Measurements from ENCODE around the gene CCN5. TPM values are rescaled to one million over a fixed set of nuclear protein-coding genes. Genes with fewer than 3 reads are reported as not detected.

Gene CCN5
- total RNA-seq, 1 donor from 2014 or later = 112 TPM

DNA sequence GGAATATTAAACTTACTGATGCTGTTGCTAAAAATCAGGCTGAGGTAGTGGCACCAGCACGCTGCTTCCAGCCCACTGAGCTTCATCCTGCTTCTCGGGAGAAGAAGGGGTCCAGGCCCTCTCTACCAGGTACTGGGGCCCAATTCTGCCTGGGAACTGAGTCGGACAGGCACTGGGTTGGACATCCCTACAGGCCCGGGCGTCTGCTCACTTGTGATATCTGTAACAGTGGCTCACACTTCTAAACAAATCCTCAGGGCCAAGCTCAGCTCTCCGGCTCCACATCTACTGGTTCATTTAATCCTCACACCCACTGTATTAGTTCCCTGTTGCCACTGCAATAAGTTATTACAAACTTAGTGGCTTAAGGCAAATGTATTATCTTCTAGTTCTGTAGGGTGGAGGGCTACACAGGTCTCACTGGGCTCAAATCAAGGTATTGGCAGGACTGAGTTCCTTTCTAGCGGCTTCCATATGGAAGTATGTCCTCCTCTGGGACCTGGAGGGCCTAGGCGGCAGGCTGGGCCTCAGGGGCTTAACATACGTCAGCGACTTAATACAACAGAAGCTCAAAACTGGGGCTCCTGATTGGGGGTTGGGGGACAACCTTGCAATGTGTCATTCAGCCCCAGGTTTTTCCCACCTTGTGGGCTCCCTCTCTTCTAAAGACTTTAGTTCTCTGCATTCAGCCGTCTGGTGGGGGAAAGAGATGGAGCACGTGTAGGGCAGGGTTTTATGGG, 28.9 kb downstream of the CCN5 start:
- Histone ChIP-seq H3K9me3 (no peaks in the 10 kb centered on the region), H3K36me3 (no peaks in the 10 kb centered on the region), H3K4me3 (no peak overlapping the region), H3K27me3 (peaks cover 9% of the 10 kb centered on the region), H3K4me1 (peaks cover 20% of the 10 kb centered on the region), H3K27ac (no peak overlapping the region)
- TF ChIP-seq CTCF (IDR thresholded peaks at IDR 0.05) = no peak
- no peak for DNase-seq
- intact Hi-C loops (cut with DNase I) = no loop called here
- ATAC-seq = no peak

DNA sequence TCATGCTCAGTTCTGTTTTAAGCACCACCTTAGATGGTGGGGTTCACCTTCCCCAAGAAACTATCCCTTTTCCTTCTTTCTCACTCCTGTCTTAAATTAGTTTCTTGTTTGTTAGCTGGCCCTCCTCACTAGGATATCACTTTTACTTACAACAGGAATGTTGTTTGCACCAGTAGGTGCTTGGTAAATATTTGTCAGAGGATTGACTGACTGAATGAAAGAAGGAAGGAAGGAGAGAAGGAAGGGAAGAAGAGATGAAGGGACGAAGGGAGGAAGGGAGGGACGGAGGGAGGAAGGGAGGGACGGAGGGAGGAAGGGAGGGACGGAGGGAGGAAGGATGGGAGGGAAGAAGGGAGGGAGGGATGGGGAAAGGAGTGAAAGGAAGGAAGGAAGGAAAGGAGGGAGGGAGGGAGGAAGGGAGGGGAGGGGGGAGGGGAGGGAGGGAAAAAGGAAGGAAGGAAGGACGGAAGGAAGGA, 30.0 kb downstream of the CCN5 start:
- H3K4me3 ChIP-seq = peak overlapping the region; percentile 60
- peaks cover 18% of the 10 kb centered on the region for H3K27me3 ChIP-seq
- intact Hi-C loops (cut with DNase I) = loop anchor here (5.0 kb wide), 1 partner anchor 122 kb away; no protein-coding TSS in a partner anchor
- H3K4me1 ChIP-seq = peaks cover 20% of the 10 kb centered on the region
- no peaks in the 10 kb centered on the region for H3K9me3 ChIP-seq
- no peak for DNase-seq
- no peaks in the 10 kb centered on the region for H3K36me3 ChIP-seq
- H3K27ac ChIP-seq = no peak overlapping the region
- no peak for ATAC-seq
- TF ChIP-seq CTCF (IDR thresholded peaks at IDR 0.05) = no peak

- H3K9me3 ChIP-seq = no peaks in the 10 kb centered on the region
- peaks cover 20% of the 10 kb centered on the region for H3K4me1 ChIP-seq
- H3K4me3 ChIP-seq = peak within 1 kb of the TSS; percentile 60
- intact Hi-C loops (cut with DNase I) = loop anchor here (5.0 kb wide), 1 partner anchor 122 kb away; no protein-coding TSS in a partner anchor
- DNase-seq = peak; percentile 74
- H3K27ac ChIP-seq = no peak within 1 kb of the TSS
- no peaks in the 10 kb centered on the region for H3K36me3 ChIP-seq
- TF ChIP-seq CTCF (IDR thresholded peaks at IDR 0.05) = no peak
- ATAC-seq = peak; percentile 51
- H3K27me3 ChIP-seq = peaks cover 18% of the 10 kb centered on the region
Observed at GRCh38 chr20:44745598-44746366, 30.6 kb downstream of the CCN5 start, which contains the start of gene KCNK15. Gene KCNK15 (plus strand): TSS chr20:44745865. CDS start chr20:44745911, 46 bp downstream.

DNA sequence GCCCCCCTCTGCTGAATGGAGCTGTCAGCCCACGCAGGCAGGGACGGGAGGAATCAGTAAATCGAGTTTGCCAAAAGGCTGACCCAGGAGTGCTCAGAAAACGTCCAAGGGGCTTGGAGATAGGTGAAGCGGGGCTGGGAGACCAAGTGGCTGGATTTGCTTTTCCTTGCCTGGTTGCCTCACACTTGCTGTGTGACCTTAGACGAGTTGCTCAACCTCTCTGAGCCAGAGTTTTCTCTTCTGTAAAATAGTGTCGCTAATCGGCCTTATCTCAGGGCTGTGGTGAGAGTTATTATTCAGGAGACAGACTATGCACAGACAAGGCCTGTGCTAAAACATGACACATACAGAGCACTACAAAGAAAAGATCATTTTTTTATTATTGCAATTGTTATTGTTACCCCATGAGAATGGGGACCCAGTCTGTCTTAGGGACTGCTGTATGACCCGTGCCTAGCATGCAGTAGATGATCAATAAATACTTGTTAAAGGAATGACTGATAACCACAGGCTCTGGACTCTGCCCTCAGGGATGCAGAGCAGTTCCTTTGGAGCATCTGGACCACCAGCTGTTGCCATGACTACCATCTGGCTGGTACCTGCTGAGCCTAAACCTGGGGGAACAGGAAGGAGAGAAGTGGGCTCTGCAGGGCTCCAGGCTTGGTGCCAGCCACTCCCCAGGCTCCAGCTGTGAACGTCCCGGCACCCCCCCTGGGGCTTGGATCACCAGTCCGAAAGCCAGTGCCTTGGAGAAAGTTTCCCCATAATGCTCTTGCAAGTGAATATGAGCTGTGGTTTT, 31.4 kb downstream of the CCN5 start:
- peaks cover 20% of the 10 kb centered on the region for H3K4me1 ChIP-seq
- ATAC-seq (peak; percentile 7), DNase-seq (no peak)
- no peaks in the 10 kb centered on the region for H3K36me3 ChIP-seq
- no peaks in the 10 kb centered on the region for H3K9me3 ChIP-seq
- H3K27ac ChIP-seq = no peak overlapping the region
- intact Hi-C loops (cut with DNase I) = loop anchor here (5.0 kb wide), 1 partner anchor 121 kb away; no protein-coding TSS in a partner anchor
- TF ChIP-seq CTCF (IDR thresholded peaks at IDR 0.05) = no peak
- peak overlapping the region; percentile 60 for H3K4me3 ChIP-seq
- peaks cover 18% of the 10 kb centered on the region for H3K27me3 ChIP-seq
